ENCODE data around the gene IL15RA. TPM values are rescaled to one million over a fixed set of nuclear protein-coding genes. Genes with fewer than 3 reads are reported as not detected.
"Not testable (repeated sequence)": the region's sequence is repeated elsewhere in the genome, so short reads cannot be mapped to it uniquely, and the experiment has no call there.

IL15RA gene
- total and polyA plus RNA-seq, 8 donors = 4.4 to 46.2 (median 6.8) TPM

DNA sequence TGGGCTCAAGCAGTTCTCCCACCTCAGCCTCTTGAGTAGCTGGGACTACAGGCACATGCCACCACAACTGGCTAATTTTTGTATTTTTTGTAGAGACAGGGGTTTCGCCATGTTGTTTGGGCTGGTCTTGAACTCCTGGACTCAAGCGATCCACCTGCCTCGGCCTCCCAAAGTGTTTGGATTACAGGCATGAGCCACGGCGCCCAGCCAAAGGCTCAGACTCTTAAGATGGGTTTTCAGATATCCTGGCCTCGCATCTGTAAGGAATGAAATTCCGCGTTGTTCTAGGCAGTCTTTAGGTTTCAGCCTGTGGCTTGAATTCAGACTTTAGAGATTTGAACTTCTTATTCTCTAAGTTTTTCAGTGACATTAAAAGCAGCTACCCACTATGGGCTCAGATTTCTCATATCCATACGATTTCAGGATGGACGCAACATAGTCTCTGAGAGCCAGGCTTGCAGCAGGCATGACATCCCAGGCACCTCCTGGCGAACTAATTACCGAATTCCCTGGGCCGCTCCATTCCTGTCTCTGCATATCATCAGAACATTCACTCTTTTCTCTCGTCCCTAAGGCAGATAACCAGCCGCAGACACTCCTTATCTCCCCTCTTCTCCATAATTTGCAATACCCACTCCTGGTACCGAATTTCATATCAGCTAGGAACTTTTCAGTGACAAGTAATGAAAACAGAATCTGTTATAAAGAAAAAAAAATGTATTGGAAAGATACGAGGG, 29.7 kb downstream of the IL15RA start:
- no peak for TF ChIP-seq CTCF (IDR thresholded peaks at IDR 0.05)
- Histone ChIP-seq H3K4me1 (peaks cover 22 to 82% of the 10 kb centered on the region in 2 donors), H3K36me3 (peaks cover 0 to 10% of the 10 kb centered on the region in 2 donors), H3K27ac (peak overlapping the region in 1 of 2 donors; percentile 89), H3K9me3 (no peaks in the 10 kb centered on the region), H3K4me3 (no peak overlapping the region), H3K27me3 (no peaks in the 10 kb centered on the region)
- no peak for ATAC-seq
- intact Hi-C loops (cut with DNase I) = loop anchor here in 1 of 2 donors (5.0 kb wide), 1 partner anchor 140 kb away; the partner anchor contains the start of gene RBM17
- DNase-seq = no peak

GRCh38 chr10:5946786-5947185, 30.6 kb downstream of the IL15RA start:
- intact Hi-C loops (cut with DNase I) = loop anchor here in 1 of 2 donors (5.0 kb wide), 1 partner anchor 141 kb away; the partner anchor contains the start of gene RBM17
- no peaks in the 10 kb centered on the region for H3K9me3 ChIP-seq
- TF ChIP-seq CTCF (IDR thresholded peaks at IDR 0.05) = no peak
- H3K27me3 ChIP-seq = no peaks in the 10 kb centered on the region
- H3K4me3 ChIP-seq = no peak overlapping the region
- no peak for ATAC-seq
- no peak for DNase-seq
- peak overlapping the region; percentile 89 to 92 for H3K27ac ChIP-seq
- peaks cover 0 to 2% of the 10 kb centered on the region in 2 donors for H3K36me3 ChIP-seq
- H3K4me1 ChIP-seq = peaks cover 22 to 86% of the 10 kb centered on the region in 2 donors

GRCh38 chr10:5946419-5946775, 30.9 kb downstream of the IL15RA start:
- not testable (repeated sequence) for H3K27me3 ChIP-seq, DNase-seq, H3K9me3 ChIP-seq, H3K36me3 ChIP-seq, ATAC-seq, H3K4me3 ChIP-seq
- Histone ChIP-seq H3K4me1 (peaks cover 24 to 86% of the 10 kb centered on the region in 2 donors), H3K27ac (peak overlapping the region; percentile 89 to 92)
- intact Hi-C loops (cut with DNase I) = loop anchor here in 1 of 2 donors (5.0 kb wide), 1 partner anchor 141 kb away; the partner anchor contains the start of gene RBM17

GRCh38 chr10:5945561-5946418, 31.6 kb downstream of the IL15RA start:
- peaks cover 25 to 81% of the 10 kb centered on the region in 2 donors for H3K4me1 ChIP-seq
- intact Hi-C loops (cut with DNase I) = loop anchor here in 1 of 2 donors (5.0 kb wide), 1 partner anchor 142 kb away; the partner anchor contains the start of gene RBM17

GRCh38 chr10:5945190-5945509, 32.2 kb downstream of the IL15RA start:
- Histone ChIP-seq H3K27ac (peak overlapping the region; percentile 89 to 92), H3K4me3 (peak overlapping the region in 1 of 2 donors; percentile 42), H3K9me3 (no peaks in the 10 kb centered on the region), H3K36me3 (no peaks in the 10 kb centered on the region), H3K4me1 (peaks cover 23 to 75% of the 10 kb centered on the region in 2 donors), H3K27me3 (no peaks in the 10 kb centered on the region)
- DNase-seq (no peak), ATAC-seq (no peak)
- TF ChIP-seq CTCF (IDR thresholded peaks at IDR 0.05) = no peak
- intact Hi-C loops (cut with DNase I) = loop anchor here in 1 of 2 donors (5.0 kb wide), 1 partner anchor 142 kb away; the partner anchor contains the start of gene RBM17

More at GRCh38 chr10:5945561-5946418, 31.6 kb downstream of the IL15RA start:
- Histone ChIP-seq H3K27me3 (no peaks in the 10 kb centered on the region), H3K36me3 (no peaks in the 10 kb centered on the region), H3K9me3 (no peaks in the 10 kb centered on the region), H3K27ac (peak overlapping the region; percentile 89 to 92), H3K4me3 (peak overlapping the region in 1 of 2 donors; percentile 42)
- DNase-seq (peak; percentile 58 to 87 (median 74)), ATAC-seq (peak; percentile 12)
- TF ChIP-seq CTCF (IDR thresholded peaks at IDR 0.05) = no peak
